ENCODE data around the gene LMBR1. TPM values are rescaled to one million over a fixed set of nuclear protein-coding genes. Genes with fewer than 3 reads are reported as not detected.
A peak's percentile ranks its signal among the peaks of the same experiment; 100 is the strongest.

Gene LMBR1
- total RNA-seq, 4 donors from 2014 or later = 38.0 to 81.3 (median 56.4) TPM

- H3K4me3 ChIP-seq = no peak overlapping the region
- intact Hi-C loops (cut with DNase I) = loop anchor here (10.0 kb wide), 1 partner anchor 236 kb away; the partner anchor contains the start of gene UBE3C
- H3K4me1 ChIP-seq = peaks cover 12 to 20% (median 13%) of the 10 kb centered on the region in 4 donors
- H3K36me3 ChIP-seq = no peaks in the 10 kb centered on the region
- no peaks in the 10 kb centered on the region for H3K9me3 ChIP-seq
- WGBS = 92% methylated on average over 1 of the region's 1 CpG
- peaks cover 0 to 12% (median 0%) of the 10 kb centered on the region in 4 donors for H3K27me3 ChIP-seq
- H3K27ac ChIP-seq (replicated peaks in 1 of 4) = no peak overlapping the region
- peak; percentile 68 for DNase-seq (ENCODE audit: extremely low spot score)
- no peak for TF ChIP-seq POLR2A (IDR thresholded peaks at IDR 0.05; ENCODE audit: low read depth)
- no peak for TF ChIP-seq POLR2AphosphoS5 (IDR thresholded peaks at IDR 0.05)
- TF ChIP-seq EP300 (IDR thresholded peaks at IDR 0.05) = no peak
- TF ChIP-seq, protein P1, sequence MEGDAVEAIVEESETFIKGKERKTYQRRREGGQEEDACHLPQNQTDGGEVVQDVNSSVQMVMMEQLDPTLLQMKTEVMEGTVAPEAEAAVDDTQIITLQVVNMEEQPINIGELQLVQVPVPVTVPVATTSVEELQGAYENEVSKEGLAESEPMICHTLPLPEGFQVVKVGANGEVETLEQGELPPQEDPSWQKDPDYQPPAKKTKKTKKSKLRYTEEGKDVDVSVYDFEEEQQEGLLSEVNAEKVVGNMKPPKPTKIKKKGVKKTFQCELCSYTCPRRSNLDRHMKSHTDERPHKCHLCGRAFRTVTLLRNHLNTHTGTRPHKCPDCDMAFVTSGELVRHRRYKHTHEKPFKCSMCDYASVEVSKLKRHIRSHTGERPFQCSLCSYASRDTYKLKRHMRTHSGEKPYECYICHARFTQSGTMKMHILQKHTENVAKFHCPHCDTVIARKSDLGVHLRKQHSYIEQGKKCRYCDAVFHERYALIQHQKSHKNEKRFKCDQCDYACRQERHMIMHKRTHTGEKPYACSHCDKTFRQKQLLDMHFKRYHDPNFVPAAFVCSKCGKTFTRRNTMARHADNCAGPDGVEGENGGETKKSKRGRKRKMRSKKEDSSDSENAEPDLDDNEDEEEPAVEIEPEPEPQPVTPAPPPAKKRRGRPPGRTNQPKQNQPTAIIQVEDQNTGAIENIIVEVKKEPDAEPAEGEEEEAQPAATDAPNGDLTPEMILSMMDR (IDR thresholded peaks at IDR 0.05) = no peak
These were observed 6.0 kb upstream of the LMBR1 start for GRCh38 chr7:156898938-156899337.

- DNase-seq (ENCODE audit: extremely low spot score) = peak; percentile 55
- intact Hi-C loops (cut with DNase I) = loop anchor here (10.0 kb wide), 1 partner anchor 237 kb away; the partner anchor contains the start of gene UBE3C
- Histone ChIP-seq H3K27me3 (peaks cover 0 to 9% (median 0%) of the 10 kb centered on the region in 4 donors), H3K27ac (replicated peaks in 1 of 4) (no peak overlapping the region), H3K4me1 (peaks cover 14 to 24% (median 17%) of the 10 kb centered on the region in 4 donors), H3K9me3 (no peaks in the 10 kb centered on the region), H3K36me3 (no peaks in the 10 kb centered on the region), H3K4me3 (no peak overlapping the region)
- WGBS = 52% methylated on average over 8 of the region's 8 CpGs
- no peak for TF ChIP-seq EP300 (IDR thresholded peaks at IDR 0.05)
- TF ChIP-seq POLR2AphosphoS5 (IDR thresholded peaks at IDR 0.05) = no peak
- TF ChIP-seq, protein P1 (IDR thresholded peaks at IDR 0.05) = no peak
- TF ChIP-seq POLR2A (IDR thresholded peaks at IDR 0.05; ENCODE audit: low read depth) = no peak
These were observed 4.7 kb upstream of the LMBR1 start for GRCh38 chr7:156897673-156898072.

DNA sequence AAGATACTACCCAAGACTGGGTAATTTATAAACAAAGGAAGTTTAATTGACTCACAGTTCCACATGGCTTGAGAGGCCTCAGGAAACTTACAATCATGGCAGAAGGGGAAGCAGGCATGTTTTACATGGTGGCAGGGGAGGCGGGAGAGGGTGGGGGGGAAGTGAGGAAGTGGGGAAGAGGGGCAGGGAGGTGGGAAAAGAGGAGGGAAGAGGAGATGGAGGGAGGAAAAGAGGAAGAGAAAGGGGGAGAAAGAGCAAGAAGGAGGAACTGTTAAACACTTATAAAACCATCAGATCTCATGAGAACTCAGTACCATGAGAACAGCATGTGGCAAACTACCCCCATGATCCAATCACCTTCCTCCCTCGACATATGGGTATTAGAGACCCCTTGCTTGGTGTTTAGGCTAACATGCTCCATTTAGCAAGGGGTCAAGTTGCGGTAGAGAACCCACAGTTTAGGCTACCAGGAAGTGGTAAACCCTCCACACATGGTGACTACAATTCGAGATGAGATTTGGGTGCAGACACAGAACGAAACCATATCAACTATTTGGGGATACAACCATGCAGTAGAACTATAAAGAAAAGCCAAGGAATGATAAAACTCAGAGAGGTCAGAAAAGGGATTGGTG lies 3.5 kb upstream of the LMBR1 start:
- no peak overlapping the region for H3K27ac ChIP-seq (replicated peaks in 1 of 4)
- no peak for DNase-seq (ENCODE audit: extremely low spot score)
- H3K4me1 ChIP-seq = peaks cover 14 to 29% (median 24%) of the 10 kb centered on the region in 4 donors
- intact Hi-C loops (cut with DNase I) = loop anchor here (10.0 kb wide), 1 partner anchor 238 kb away; the partner anchor contains the start of gene UBE3C
- H3K9me3 ChIP-seq = no peaks in the 10 kb centered on the region
- peaks cover 0 to 9% (median 0%) of the 10 kb centered on the region in 4 donors for H3K27me3 ChIP-seq
- no peaks in the 10 kb centered on the region for H3K36me3 ChIP-seq
- 84% methylated on average over 5 of the region's 5 CpGs for WGBS
- TF ChIP-seq POLR2A (IDR thresholded peaks at IDR 0.05; ENCODE audit: low read depth) = no peak
- TF ChIP-seq, protein P1 (IDR thresholded peaks at IDR 0.05) = no peak
- TF ChIP-seq EP300 (IDR thresholded peaks at IDR 0.05) = no peak
- no peak for TF ChIP-seq POLR2AphosphoS5 (IDR thresholded peaks at IDR 0.05)
- no peak overlapping the region for H3K4me3 ChIP-seq

- no peak overlapping the region for H3K4me3 ChIP-seq
- no peaks in the 10 kb centered on the region for H3K9me3 ChIP-seq
- TF ChIP-seq POLR2AphosphoS5 (IDR thresholded peaks at IDR 0.05) (peak; percentile 13 to 26), POLR2A (IDR thresholded peaks at IDR 0.05; ENCODE audit: low read depth) (no peak)
- TF ChIP-seq, protein P1 (IDR thresholded peaks at IDR 0.05) = no peak
- DNase-seq (ENCODE audit: extremely low spot score) = no peak
- intact Hi-C loops (cut with DNase I) = loop anchor here (10.0 kb wide), 1 partner anchor 240 kb away; the partner anchor contains the start of gene UBE3C
- no peaks in the 10 kb centered on the region for H3K36me3 ChIP-seq
- 61% methylated on average over 6 of the region's 6 CpGs for WGBS
- H3K27me3 ChIP-seq = peaks cover 0 to 9% (median 0%) of the 10 kb centered on the region in 4 donors
- peaks cover 17 to 30% (median 28%) of the 10 kb centered on the region in 4 donors for H3K4me1 ChIP-seq
- peak overlapping the region in 2 of 4 donors; percentile 20 to 52 for H3K27ac ChIP-seq (replicated peaks in 1 of 4)
These were observed 2.2 kb upstream of the LMBR1 start for GRCh38 chr7:156895024-156895780.
